Right forelimb (tissue), 1 donor: ENCODE data around the gene DDX41.
"Not testable (repeated sequence)": the region's sequence is repeated elsewhere in the genome, so short reads cannot be mapped to it uniquely, and the experiment has no call there.

Source experiments
- DNase-seq: peaks from one replicate; pipeline ENCODE4 v3.0.0-alpha.2; 2018

The DDX41 gene

GRCh38 chr5:177497292-177498012 is 19.3 kb downstream of the DDX41 start, which contains the start of gene PDLIM7:
TSS of gene PDLIM7 (minus strand) at chr5:177497604. CDS start at chr5:177496512, 1,092 bp downstream.
- peak; percentile 97 for DNase-seq

GRCh38 chr5:177496727-177497291 is 20.0 kb downstream of the DDX41 start:
- peak; percentile 90 for DNase-seq

- DNase-seq: no peak
Observed at GRCh38 chr5:177496070-177496726, 20.6 kb downstream of the DDX41 start.

- DNase-seq: peak; percentile 83
Observed at GRCh38 chr5:177495243-177496060, 21.3 kb downstream of the DDX41 start.

GRCh38 chr5:177494346-177495195 is 22.2 kb downstream of the DDX41 start:
- DNase-seq: peak; percentile 87

- no peak for DNase-seq
Observed at GRCh38 chr5:177493795-177494345, 22.9 kb downstream of the DDX41 start.

GRCh38 chr5:177492841-177493240 is 23.9 kb downstream of the DDX41 start:
- no peak for DNase-seq

GRCh38 chr5:177491983-177492746 is 24.6 kb downstream of the DDX41 start:
- DNase-seq: no peak

GRCh38 chr5:177491429-177491945 is 25.3 kb downstream of the DDX41 start:
- peak; percentile 71 for DNase-seq

GRCh38 chr5:177490992-177491391 is 25.8 kb downstream of the DDX41 start:
- DNase-seq: no peak

GRCh38 chr5:177490311-177490991 is 26.3 kb downstream of the DDX41 start:
- no peak for DNase-seq

- DNase-seq: no peak
Observed at GRCh38 chr5:177489119-177489716, 27.5 kb downstream of the DDX41 start.

GRCh38 chr5:177487975-177488374 is 28.8 kb downstream of the DDX41 start:
- no peak for DNase-seq

- no peak for DNase-seq
Observed at GRCh38 chr5:177487144-177487543, 29.6 kb downstream of the DDX41 start.

GRCh38 chr5:177486256-177486655 is 30.5 kb downstream of the DDX41 start:
- no peak for DNase-seq

GRCh38 chr5:177485753-177486152 is 31.0 kb downstream of the DDX41 start:
- DNase-seq: not testable (repeated sequence)

GRCh38 chr5:177484902-177485549 is 31.7 kb downstream of the DDX41 start:
- no peak for DNase-seq

- DNase-seq: no peak
Observed at GRCh38 chr5:177483994-177484901, 32.5 kb downstream of the DDX41 start.
